SK-N-MC (cell line): ENCODE measurements around the gene LGALSL.

Experiments used
- DNase-seq: peaks from one replicate; pipeline ENCODE4 v3.0.0-alpha.2; 2011; ENCODE audit warnings: low read depth, low spot score
- H3K27ac ChIP-seq: fragments of 200-600 bp; sonication (generic); 2 replicates; pipeline ENCODE4 v1.5.1; 2016; ENCODE audit warnings: mixed run types
- H3K36me3 ChIP-seq: fragments of 200-600 bp; sonication (generic); 2 replicates; pipeline ENCODE4 v1.6.1; 2017; ENCODE audit warnings: antibody characterized with exemption, low read length, mixed read lengths; ENCODE audit not compliant: insufficient read depth
- H3K4me3 ChIP-seq: fragments of 200-600 bp; sonication (generic); 2 replicates; pipeline ENCODE4 v1.5.1; 2016
- H3K9ac ChIP-seq: fragments of 200-600 bp; sonication (generic); 2 replicates; pipeline ENCODE4 v1.8.0; 2017; ENCODE audit warnings: mixed run types, mixed read lengths; ENCODE audit not compliant: insufficient read length
- H3K9me3 ChIP-seq: fragments of 200-600 bp; sonication (generic); 2 replicates; pipeline ENCODE4 v1.6.1; 2017; ENCODE audit warnings: low read depth, mild to moderate bottlenecking, antibody characterized with exemption, low read length, moderate library complexity, mixed read lengths
- EZH2 ChIP-seq: fragments of 200-600 bp; sonication (generic); IDR thresholded peaks from one replicate; pipeline ENCODE4 v1.6.1; 2017; ENCODE audit warnings: antibody characterized with exemption
- FOXP2 ChIP-seq: optimal IDR thresholded peaks from 2 replicates; pipeline ENCODE3; 2011; ENCODE audit warnings: mild to moderate bottlenecking, moderate library complexity; ENCODE audit not compliant: insufficient read depth; ENCODE audit errors: extremely low read length, control extremely low read depth
- POLR2AphosphoS5 ChIP-seq: IDR thresholded peaks from 2 replicates; pipeline ENCODE4 v1.6.1; 2012; ENCODE audit warnings: mild to moderate bottlenecking, low read depth, low read length, borderline replicate concordance

LGALSL gene

GRCh38 chr2:64491426-64491825 is 37.5 kb downstream of the LGALSL start:
- Histone ChIP-seq H3K9ac (no peak overlapping the region), H3K4me3 (no peak overlapping the region), H3K9me3 (no peaks in the 10 kb centered on the region), H3K27ac (no peak overlapping the region), H3K36me3 (no peaks in the 10 kb centered on the region)
- no peak for TF ChIP-seq FOXP2
- TF ChIP-seq EZH2 = no peak
- no peak for TF ChIP-seq POLR2AphosphoS5
- DNase-seq = no peak

- Histone ChIP-seq H3K9ac (no peak overlapping the region), H3K9me3 (no peaks in the 10 kb centered on the region), H3K36me3 (no peaks in the 10 kb centered on the region), H3K4me3 (no peak overlapping the region), H3K27ac (no peak overlapping the region)
- TF ChIP-seq POLR2AphosphoS5 = no peak
- no peak for TF ChIP-seq EZH2
- no peak for TF ChIP-seq FOXP2
- DNase-seq = no peak
Measured at GRCh38 chr2:64492272-64492671, 38.3 kb downstream of the LGALSL start.

- Histone ChIP-seq H3K9me3 (no peaks in the 10 kb centered on the region), H3K9ac (no peak overlapping the region), H3K36me3 (no peaks in the 10 kb centered on the region), H3K4me3 (no peak overlapping the region), H3K27ac (no peak overlapping the region)
- TF ChIP-seq FOXP2 (no peak), POLR2AphosphoS5 (no peak), EZH2 (no peak)
- no peak for DNase-seq
Measured at GRCh38 chr2:64492821-64493220, 38.9 kb downstream of the LGALSL start.

- Histone ChIP-seq H3K27ac (no peak overlapping the region), H3K9ac (no peak overlapping the region), H3K9me3 (no peaks in the 10 kb centered on the region), H3K36me3 (no peaks in the 10 kb centered on the region), H3K4me3 (no peak overlapping the region)
- TF ChIP-seq POLR2AphosphoS5 (no peak), EZH2 (no peak), FOXP2 (no peak)
- DNase-seq = no peak
Measured at GRCh38 chr2:64493788-64494187, 39.8 kb downstream of the LGALSL start.

GRCh38 chr2:64498438-64498837 is 44.5 kb downstream of the LGALSL start:
- Histone ChIP-seq H3K36me3 (no peaks in the 10 kb centered on the region), H3K27ac (no peak overlapping the region), H3K4me3 (no peak overlapping the region), H3K9ac (no peak overlapping the region), H3K9me3 (no peaks in the 10 kb centered on the region)
- no peak for TF ChIP-seq POLR2AphosphoS5
- TF ChIP-seq FOXP2 = no peak
- TF ChIP-seq EZH2 = no peak
- no peak for DNase-seq

- Histone ChIP-seq H3K27ac (no peak overlapping the region), H3K36me3 (no peaks in the 10 kb centered on the region), H3K4me3 (no peak overlapping the region), H3K9me3 (no peaks in the 10 kb centered on the region), H3K9ac (no peak overlapping the region)
- TF ChIP-seq EZH2 (no peak), FOXP2 (no peak)
- DNase-seq = no peak
Measured at GRCh38 chr2:64500549-64500948, 46.6 kb downstream of the LGALSL start.

GRCh38 chr2:64501946-64502345 is 48.0 kb downstream of the LGALSL start:
- Histone ChIP-seq H3K9me3 (no peaks in the 10 kb centered on the region), H3K36me3 (no peaks in the 10 kb centered on the region), H3K9ac (no peak overlapping the region), H3K4me3 (no peak overlapping the region), H3K27ac (no peak overlapping the region)
- no peak for DNase-seq
- TF ChIP-seq EZH2 (no peak), FOXP2 (no peak), POLR2AphosphoS5 (no peak)

GRCh38 chr2:64502860-64503259 is 48.9 kb downstream of the LGALSL start:
- Histone ChIP-seq H3K4me3 (no peak overlapping the region), H3K27ac (no peak overlapping the region), H3K9ac (no peak overlapping the region), H3K9me3 (no peaks in the 10 kb centered on the region), H3K36me3 (no peaks in the 10 kb centered on the region)
- no peak for DNase-seq
- TF ChIP-seq EZH2 (no peak), POLR2AphosphoS5 (no peak), FOXP2 (no peak)
